ENCODE data around the gene CCDC91. TPM values are rescaled to one million over a fixed set of nuclear protein-coding genes. Genes with fewer than 3 reads are reported as not detected.

Gene CCDC91
- polyA plus RNA-seq, 2 of the 4 experiments (the other 2 are of a cell fraction), result 26.0 to 48.1 TPM

GRCh38 chr12:28484156-28484555 lies 293.9 kb downstream of the CCDC91 start:
- no peaks in the 10 kb centered on the region for H3K9me3 ChIP-seq
- peak; percentile 86 for TF ChIP-seq MAFK (IDR thresholded peaks at IDR 0.05; ENCODE audit: partially characterized antibody)
- TF ChIP-seq, protein P1, sequence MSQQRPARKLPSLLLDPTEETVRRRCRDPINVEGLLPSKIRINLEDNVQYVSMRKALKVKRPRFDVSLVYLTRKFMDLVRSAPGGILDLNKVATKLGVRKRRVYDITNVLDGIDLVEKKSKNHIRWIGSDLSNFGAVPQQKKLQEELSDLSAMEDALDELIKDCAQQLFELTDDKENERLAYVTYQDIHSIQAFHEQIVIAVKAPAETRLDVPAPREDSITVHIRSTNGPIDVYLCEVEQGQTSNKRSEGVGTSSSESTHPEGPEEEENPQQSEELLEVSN (IDR thresholded peaks at IDR 0.05; ENCODE audit: borderline replicate concordance, low read depth), result no peak
- no peak for ATAC-seq
- no peak for DNase-seq (ENCODE audit: low read depth in 1 of 2, low spot score in 1 of 2)
- H3K4me3 ChIP-seq, result no peak overlapping the region
- 90% methylated on average over 1 of the region's 1 CpG for WGBS (ENCODE audit: missing lambda C conversion rate)
- H3K4me1 ChIP-seq, result no peaks in the 10 kb centered on the region
- ChIA-PET POLR2A (no interaction called here), CTCF (no interaction called here)
- FAIRE-seq, result no peak
- no peak overlapping the region for H3K27ac ChIP-seq
- H3K4me2 ChIP-seq, result no peak overlapping the region

- ChIA-PET CTCF (interaction anchor here (1.0 to 1.2 kb wide), 2 partner anchors 386 to 754 kb away, joined by 3 to 4 read pairs; no protein-coding TSS in a partner anchor), POLR2A (no interaction called here)
- FAIRE-seq (no peak), ATAC-seq (no peak), DNase-seq (ENCODE audit: low read depth in 1 of 2, low spot score in 1 of 2) (no peak)
- no peak overlapping the region for H3K4me2 ChIP-seq
- H3K9me3 ChIP-seq, result no peaks in the 10 kb centered on the region
- no peak overlapping the region for H3K4me3 ChIP-seq
- no peaks in the 10 kb centered on the region for H3K4me1 ChIP-seq
- 82% methylated on average over 1 of the region's 1 CpG for WGBS (ENCODE audit: missing lambda C conversion rate)
- no peak overlapping the region for H3K27ac ChIP-seq
- TF ChIP-seq FOSB (CRISPR knock-in tag; IDR thresholded peaks at IDR 0.05), result no peak
- no peak for TF ChIP-seq ZNF302 (CRISPR knock-in tag; IDR thresholded peaks at IDR 0.05)
- TF ChIP-seq NFE2L2 (conservative IDR thresholded peaks at IDR 0.05; ENCODE audit: low read length), result no peak
- TF ChIP-seq GATA3 (IDR thresholded peaks at IDR 0.05; ENCODE audit: borderline replicate concordance), result no peak
- TF ChIP-seq, protein P2, sequence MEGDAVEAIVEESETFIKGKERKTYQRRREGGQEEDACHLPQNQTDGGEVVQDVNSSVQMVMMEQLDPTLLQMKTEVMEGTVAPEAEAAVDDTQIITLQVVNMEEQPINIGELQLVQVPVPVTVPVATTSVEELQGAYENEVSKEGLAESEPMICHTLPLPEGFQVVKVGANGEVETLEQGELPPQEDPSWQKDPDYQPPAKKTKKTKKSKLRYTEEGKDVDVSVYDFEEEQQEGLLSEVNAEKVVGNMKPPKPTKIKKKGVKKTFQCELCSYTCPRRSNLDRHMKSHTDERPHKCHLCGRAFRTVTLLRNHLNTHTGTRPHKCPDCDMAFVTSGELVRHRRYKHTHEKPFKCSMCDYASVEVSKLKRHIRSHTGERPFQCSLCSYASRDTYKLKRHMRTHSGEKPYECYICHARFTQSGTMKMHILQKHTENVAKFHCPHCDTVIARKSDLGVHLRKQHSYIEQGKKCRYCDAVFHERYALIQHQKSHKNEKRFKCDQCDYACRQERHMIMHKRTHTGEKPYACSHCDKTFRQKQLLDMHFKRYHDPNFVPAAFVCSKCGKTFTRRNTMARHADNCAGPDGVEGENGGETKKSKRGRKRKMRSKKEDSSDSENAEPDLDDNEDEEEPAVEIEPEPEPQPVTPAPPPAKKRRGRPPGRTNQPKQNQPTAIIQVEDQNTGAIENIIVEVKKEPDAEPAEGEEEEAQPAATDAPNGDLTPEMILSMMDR (IDR thresholded peaks at IDR 0.05), result no peak
- TF ChIP-seq KDM1A (IDR thresholded peaks at IDR 0.05; ENCODE audit: low read depth), result no peak
- TF ChIP-seq CHD4 (IDR thresholded peaks at IDR 0.05; ENCODE audit: borderline replicate concordance), result no peak
- TF ChIP-seq, protein P3, sequence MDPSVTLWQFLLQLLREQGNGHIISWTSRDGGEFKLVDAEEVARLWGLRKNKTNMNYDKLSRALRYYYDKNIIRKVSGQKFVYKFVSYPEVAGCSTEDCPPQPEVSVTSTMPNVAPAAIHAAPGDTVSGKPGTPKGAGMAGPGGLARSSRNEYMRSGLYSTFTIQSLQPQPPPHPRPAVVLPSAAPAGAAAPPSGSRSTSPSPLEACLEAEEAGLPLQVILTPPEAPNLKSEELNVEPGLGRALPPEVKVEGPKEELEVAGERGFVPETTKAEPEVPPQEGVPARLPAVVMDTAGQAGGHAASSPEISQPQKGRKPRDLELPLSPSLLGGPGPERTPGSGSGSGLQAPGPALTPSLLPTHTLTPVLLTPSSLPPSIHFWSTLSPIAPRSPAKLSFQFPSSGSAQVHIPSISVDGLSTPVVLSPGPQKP (IDR thresholded peaks at IDR 0.05; ENCODE audit: low read depth, low read length), result no peak
- no peak for TF ChIP-seq USF2 (IDR thresholded peaks at IDR 0.05)
Observed at GRCh38 chr12:28486521-28486920, 296.3 kb downstream of the CCDC91 start.

DNA sequence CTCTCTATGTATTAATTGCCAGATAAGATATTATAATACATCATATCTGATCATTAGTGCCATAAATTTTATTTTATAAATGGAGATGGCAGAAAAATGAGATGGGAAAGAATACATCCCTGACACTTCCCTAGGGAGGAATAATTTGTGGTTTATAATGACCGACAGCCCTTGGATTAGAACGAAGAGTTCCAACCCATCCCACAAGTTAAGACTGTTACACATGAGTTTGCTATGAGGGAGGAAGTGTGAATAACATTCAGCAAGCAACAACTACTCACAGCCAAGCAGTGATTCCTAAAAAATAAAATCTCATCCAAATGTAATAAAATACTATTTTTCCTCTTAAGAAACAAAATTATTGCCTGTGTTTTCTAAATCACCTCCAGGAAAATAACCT lies 299.0 kb downstream of the CCDC91 start:
- no peaks in the 10 kb centered on the region for H3K4me1 ChIP-seq
- DNase-seq (ENCODE audit: low read depth in 1 of 2, low spot score in 1 of 2), result no peak
- H3K9me3 ChIP-seq, result no peaks in the 10 kb centered on the region
- TF ChIP-seq MYC (IDR thresholded peaks at IDR 0.05; ENCODE audit: borderline replicate concordance, low read length), result no peak
- TF ChIP-seq, protein P4, sequence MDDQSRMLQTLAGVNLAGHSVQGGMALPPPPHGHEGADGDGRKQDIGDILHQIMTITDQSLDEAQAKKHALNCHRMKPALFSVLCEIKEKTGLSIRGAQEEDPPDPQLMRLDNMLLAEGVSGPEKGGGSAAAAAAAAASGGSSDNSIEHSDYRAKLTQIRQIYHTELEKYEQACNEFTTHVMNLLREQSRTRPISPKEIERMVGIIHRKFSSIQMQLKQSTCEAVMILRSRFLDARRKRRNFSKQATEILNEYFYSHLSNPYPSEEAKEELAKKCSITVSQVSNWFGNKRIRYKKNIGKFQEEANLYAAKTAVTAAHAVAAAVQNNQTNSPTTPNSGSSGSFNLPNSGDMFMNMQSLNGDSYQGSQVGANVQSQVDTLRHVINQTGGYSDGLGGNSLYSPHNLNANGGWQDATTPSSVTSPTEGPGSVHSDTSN (IDR thresholded peaks at IDR 0.05), result no peak
- no peak for TF ChIP-seq NR3C1 (IDR thresholded peaks at IDR 0.05)
- no peak for TF ChIP-seq FOSL2 (IDR thresholded peaks at IDR 0.05)
- TF ChIP-seq FOSL2 (CRISPR knock-in tag; IDR thresholded peaks at IDR 0.05), result no peak
- no peak for TF ChIP-seq PHF8 (IDR thresholded peaks at IDR 0.05; ENCODE audit: borderline replicate concordance, low read depth)
- no peak for TF ChIP-seq FOSB (CRISPR knock-in tag; IDR thresholded peaks at IDR 0.05)
- TF ChIP-seq, protein P3 (IDR thresholded peaks at IDR 0.05; ENCODE audit: low read depth, low read length), result no peak
- no peak for TF ChIP-seq RNF2 (IDR thresholded peaks at IDR 0.05; ENCODE audit: borderline replicate concordance, low read depth)
- TF ChIP-seq POLR2AphosphoS2 (conservative IDR thresholded peaks at IDR 0.05; ENCODE audit: low read length), result no peak
- no peak for TF ChIP-seq GATA3 (IDR thresholded peaks at IDR 0.05; ENCODE audit: borderline replicate concordance)
- no peak for TF ChIP-seq ZNF302 (CRISPR knock-in tag; IDR thresholded peaks at IDR 0.05)
- no peak for TF ChIP-seq HOXB13 (CRISPR knock-in tag; IDR thresholded peaks at IDR 0.05; ENCODE audit: low read depth)
- TF ChIP-seq EP300 (IDR thresholded peaks at IDR 0.05), result no peak
- TF ChIP-seq BCL3 (IDR thresholded peaks at IDR 0.05), result no peak
- no peak for TF ChIP-seq POLR2A (IDR thresholded peaks at IDR 0.05; ENCODE audit: low read length)
- TF ChIP-seq, protein P5, sequence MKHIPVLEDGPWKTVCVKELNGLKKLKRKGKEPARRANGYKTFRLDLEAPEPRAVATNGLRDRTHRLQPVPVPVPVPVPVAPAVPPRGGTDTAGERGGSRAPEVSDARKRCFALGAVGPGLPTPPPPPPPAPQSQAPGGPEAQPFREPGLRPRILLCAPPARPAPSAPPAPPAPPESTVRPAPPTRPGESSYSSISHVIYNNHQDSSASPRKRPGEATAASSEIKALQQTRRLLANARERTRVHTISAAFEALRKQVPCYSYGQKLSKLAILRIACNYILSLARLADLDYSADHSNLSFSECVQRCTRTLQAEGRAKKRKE (CRISPR knock-in tag; IDR thresholded peaks at IDR 0.05; ENCODE audit: low read depth), result no peak
- CTCF ChIA-PET, result no interaction called here
- H3K4me2 ChIP-seq, result no peak overlapping the region
- no peak overlapping the region for H3K27ac ChIP-seq
- 88% methylated on average over 2 of the region's 2 CpGs for WGBS (ENCODE audit: missing lambda C conversion rate)
- POLR2A ChIA-PET, result no interaction called here
- H3K4me3 ChIP-seq, result no peak overlapping the region
- ATAC-seq, result no peak
- no peak for FAIRE-seq

All from A549 (cell line).